ENCODE results near the gene TERT. TPM values are rescaled to one million over a fixed set of nuclear protein-coding genes. Genes with fewer than 3 reads are reported as not detected.

The TERT gene
- total RNA-seq, 2 donors from 2014 or later: 7.1 to 9.8 TPM

GRCh38 chr5:1274471-1274870, 20.4 kb downstream of the TERT start:
- H3K4me1 Mint-ChIP-seq: no peaks in the 10 kb centered on the region
- Histone ChIP-seq H3K27ac (ENCODE audit: low read depth, low read length) (no peak overlapping the region), H3K4me3 (ENCODE audit: low read length) (no peak overlapping the region), H3K9me3 (ENCODE audit: control insufficient read depth, low read length) (no peaks in the 10 kb centered on the region), H3K4me1 (ENCODE audit: control insufficient read depth, insufficient read depth, low read length) (no peaks in the 10 kb centered on the region), H3K9ac (ENCODE audit: extremely low read depth, low read length, poor library complexity, severe bottlenecking) (no peak overlapping the region), H3K27me3 (ENCODE audit: control insufficient read depth, insufficient read depth, low read length, poor library complexity, severe bottlenecking) (no peaks in the 10 kb centered on the region), H3K36me3 (ENCODE audit: control insufficient read depth, insufficient read depth, low read length) (no peaks in the 10 kb centered on the region)
- no peak overlapping the region for H3K4me3 Mint-ChIP-seq
- no peaks in the 10 kb centered on the region for H3K27me3 Mint-ChIP-seq (ENCODE audit: insufficient read depth)
- TF ChIP-seq, protein P1, sequence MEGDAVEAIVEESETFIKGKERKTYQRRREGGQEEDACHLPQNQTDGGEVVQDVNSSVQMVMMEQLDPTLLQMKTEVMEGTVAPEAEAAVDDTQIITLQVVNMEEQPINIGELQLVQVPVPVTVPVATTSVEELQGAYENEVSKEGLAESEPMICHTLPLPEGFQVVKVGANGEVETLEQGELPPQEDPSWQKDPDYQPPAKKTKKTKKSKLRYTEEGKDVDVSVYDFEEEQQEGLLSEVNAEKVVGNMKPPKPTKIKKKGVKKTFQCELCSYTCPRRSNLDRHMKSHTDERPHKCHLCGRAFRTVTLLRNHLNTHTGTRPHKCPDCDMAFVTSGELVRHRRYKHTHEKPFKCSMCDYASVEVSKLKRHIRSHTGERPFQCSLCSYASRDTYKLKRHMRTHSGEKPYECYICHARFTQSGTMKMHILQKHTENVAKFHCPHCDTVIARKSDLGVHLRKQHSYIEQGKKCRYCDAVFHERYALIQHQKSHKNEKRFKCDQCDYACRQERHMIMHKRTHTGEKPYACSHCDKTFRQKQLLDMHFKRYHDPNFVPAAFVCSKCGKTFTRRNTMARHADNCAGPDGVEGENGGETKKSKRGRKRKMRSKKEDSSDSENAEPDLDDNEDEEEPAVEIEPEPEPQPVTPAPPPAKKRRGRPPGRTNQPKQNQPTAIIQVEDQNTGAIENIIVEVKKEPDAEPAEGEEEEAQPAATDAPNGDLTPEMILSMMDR (conservative IDR thresholded peaks at IDR 0.05): no peak
- H3K9me3 Mint-ChIP-seq: no peaks in the 10 kb centered on the region
- H3K27ac Mint-ChIP-seq: no peak overlapping the region
- DNase-seq: no peak
- H3K36me3 Mint-ChIP-seq (ENCODE audit: low read depth): peaks cover 16% of the 10 kb centered on the region
- WGBS, 2 experiments (ENCODE audit: insufficient coverage in 1 of 2, insufficient read length in 1 of 2): 92% methylated on average over 11 to 16 of the region's 16 CpGs

DNA sequence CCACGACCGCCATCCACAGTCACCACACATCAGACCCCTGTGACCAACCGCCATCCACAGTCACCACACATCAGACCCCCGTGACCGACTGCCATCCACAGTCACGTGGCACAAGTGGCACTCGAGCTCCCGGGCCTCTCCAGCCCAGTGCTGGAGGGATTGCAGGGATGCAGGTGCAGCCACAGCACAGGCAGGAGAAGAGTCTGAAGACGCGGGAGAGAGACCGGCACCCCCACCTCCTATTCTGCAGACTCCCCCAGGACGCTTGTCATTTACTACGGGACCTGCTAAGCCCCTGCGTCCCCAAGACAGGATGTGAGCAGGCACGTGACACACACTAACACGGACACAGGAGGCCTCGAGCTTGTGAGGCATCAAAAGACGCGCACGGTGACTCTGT, 21.1 kb downstream of the TERT start:
- no peak for DNase-seq
- Mint-ChIP-seq H3K36me3 (ENCODE audit: low read depth) (peaks cover 14% of the 10 kb centered on the region), H3K4me3 (no peak overlapping the region), H3K27ac (no peak overlapping the region), H3K27me3 (ENCODE audit: insufficient read depth) (no peaks in the 10 kb centered on the region), H3K9me3 (no peaks in the 10 kb centered on the region), H3K4me1 (no peaks in the 10 kb centered on the region)
- Histone ChIP-seq H3K9ac (ENCODE audit: extremely low read depth, low read length, poor library complexity, severe bottlenecking) (no peak overlapping the region), H3K9me3 (ENCODE audit: control insufficient read depth, low read length) (no peaks in the 10 kb centered on the region), H3K36me3 (ENCODE audit: control insufficient read depth, insufficient read depth, low read length) (no peaks in the 10 kb centered on the region), H3K4me1 (ENCODE audit: control insufficient read depth, insufficient read depth, low read length) (no peaks in the 10 kb centered on the region), H3K4me3 (ENCODE audit: low read length) (no peak overlapping the region), H3K27ac (ENCODE audit: low read depth, low read length) (no peak overlapping the region), H3K27me3 (ENCODE audit: control insufficient read depth, insufficient read depth, low read length, poor library complexity, severe bottlenecking) (no peaks in the 10 kb centered on the region)
- TF ChIP-seq, protein P1 (conservative IDR thresholded peaks at IDR 0.05): no peak
- WGBS, 2 experiments (ENCODE audit: insufficient coverage in 1 of 2, insufficient read length in 1 of 2): 98% methylated on average over 10 to 20 of the region's 20 CpGs

DNA sequence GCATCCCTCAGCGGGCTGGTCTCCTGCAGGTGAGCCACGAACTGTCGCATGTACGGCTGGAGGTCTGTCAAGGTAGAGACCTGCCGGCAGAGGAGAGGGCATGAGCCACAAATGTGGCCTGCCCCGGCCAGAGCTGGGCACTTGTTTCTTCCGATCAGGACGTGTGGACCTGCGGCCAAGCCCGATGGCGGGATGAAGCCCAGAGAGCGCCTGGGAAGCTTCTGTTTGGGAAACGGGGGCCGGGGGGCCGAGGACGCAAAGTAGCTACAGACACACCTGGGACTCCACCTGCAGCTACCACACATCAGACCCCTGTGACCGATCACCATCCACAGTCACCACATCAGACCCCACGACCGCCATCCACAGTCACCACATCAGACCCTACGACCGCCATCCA, 22.7 kb downstream of the TERT start:
- Histone ChIP-seq H3K4me1 (ENCODE audit: control insufficient read depth, insufficient read depth, low read length) (no peaks in the 10 kb centered on the region), H3K9ac (ENCODE audit: extremely low read depth, low read length, poor library complexity, severe bottlenecking) (no peak overlapping the region), H3K4me3 (ENCODE audit: low read length) (no peak overlapping the region), H3K27ac (ENCODE audit: low read depth, low read length) (no peak overlapping the region), H3K9me3 (ENCODE audit: control insufficient read depth, low read length) (no peaks in the 10 kb centered on the region), H3K27me3 (ENCODE audit: control insufficient read depth, insufficient read depth, low read length, poor library complexity, severe bottlenecking) (no peaks in the 10 kb centered on the region), H3K36me3 (ENCODE audit: control insufficient read depth, insufficient read depth, low read length) (no peaks in the 10 kb centered on the region)
- TF ChIP-seq, protein P1 (conservative IDR thresholded peaks at IDR 0.05): no peak
- no peak for DNase-seq
- Mint-ChIP-seq H3K36me3 (ENCODE audit: low read depth) (peaks cover 6% of the 10 kb centered on the region), H3K27ac (no peak overlapping the region), H3K27me3 (ENCODE audit: insufficient read depth) (no peaks in the 10 kb centered on the region), H3K4me3 (no peak overlapping the region), H3K9me3 (no peaks in the 10 kb centered on the region), H3K4me1 (no peaks in the 10 kb centered on the region)
- 93 to 94% methylated on average over 9 to 17 of the region's 21 CpGs for WGBS, 2 experiments (ENCODE audit: insufficient coverage in 1 of 2, insufficient read length in 1 of 2)
